Measurements from ENCODE around the gene FMNL3. TPM values are rescaled to one million over a fixed set of nuclear protein-coding genes. Genes with fewer than 3 reads are reported as not detected.

The FMNL3 gene
- total RNA-seq, 4 donors from 2014 or later, result 9.6 to 14.6 (median 12.8) TPM

DNA sequence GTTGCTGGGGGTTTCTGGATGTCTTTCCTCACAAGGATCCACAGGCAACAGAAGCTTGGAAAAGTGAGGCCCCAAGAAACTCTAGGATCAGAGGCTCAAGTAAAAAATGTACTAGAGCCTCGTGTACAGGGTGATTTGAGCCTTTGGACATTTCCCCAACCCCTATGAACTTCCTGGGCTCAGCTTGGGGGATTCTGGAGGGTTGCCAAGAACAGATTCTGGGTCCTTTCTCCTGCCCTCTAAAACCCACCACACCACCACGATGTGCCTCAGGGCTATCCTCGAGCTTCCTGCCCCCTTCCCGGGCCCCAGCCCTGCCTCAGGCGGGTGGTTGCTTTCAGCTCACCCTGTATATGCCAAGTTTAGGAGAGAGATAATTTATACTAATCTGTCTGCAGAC, 102.3 kb downstream of the FMNL3 start:
- peaks cover 0 to 8% (median 0%) of the 10 kb centered on the region in 4 donors for H3K36me3 ChIP-seq
- intact Hi-C loops (cut with DNase I), result no loop called here
- WGBS, result 48% methylated on average over 5 of the region's 5 CpGs

GRCh38 chr12:49603721-49604120, 103.5 kb downstream of the FMNL3 start:
- Histone ChIP-seq H3K27ac (replicated peaks in 1 of 4) (no peak overlapping the region), H3K4me1 (no peaks in the 10 kb centered on the region), H3K9me3 (no peaks in the 10 kb centered on the region), H3K36me3 (peaks cover 0 to 12% (median 0%) of the 10 kb centered on the region in 4 donors), H3K27me3 (no peaks in the 10 kb centered on the region), H3K4me3 (no peak overlapping the region)
- WGBS, result 93% methylated on average over 1 of the region's 1 CpG
- intact Hi-C loops (cut with DNase I), result no loop called here
- TF ChIP-seq POLR2A (IDR thresholded peaks at IDR 0.05; ENCODE audit: low read depth) (no peak), CTCF (IDR thresholded peaks at IDR 0.05) (no peak)
- no peak for DNase-seq (ENCODE audit: extremely low spot score)

More for the DNA sequence above, 102.3 kb downstream of the FMNL3 start:
- Histone ChIP-seq H3K9me3 (no peaks in the 10 kb centered on the region), H3K27me3 (no peaks in the 10 kb centered on the region), H3K4me3 (no peak overlapping the region), H3K27ac (replicated peaks in 1 of 4) (no peak overlapping the region), H3K4me1 (no peaks in the 10 kb centered on the region)
- DNase-seq (ENCODE audit: extremely low spot score), result no peak
- TF ChIP-seq EP300 (IDR thresholded peaks at IDR 0.05) (no peak), CTCF (IDR thresholded peaks at IDR 0.05) (no peak), POLR2A (IDR thresholded peaks at IDR 0.05; ENCODE audit: low read depth) (no peak), POLR2AphosphoS5 (IDR thresholded peaks at IDR 0.05) (no peak)

DNA sequence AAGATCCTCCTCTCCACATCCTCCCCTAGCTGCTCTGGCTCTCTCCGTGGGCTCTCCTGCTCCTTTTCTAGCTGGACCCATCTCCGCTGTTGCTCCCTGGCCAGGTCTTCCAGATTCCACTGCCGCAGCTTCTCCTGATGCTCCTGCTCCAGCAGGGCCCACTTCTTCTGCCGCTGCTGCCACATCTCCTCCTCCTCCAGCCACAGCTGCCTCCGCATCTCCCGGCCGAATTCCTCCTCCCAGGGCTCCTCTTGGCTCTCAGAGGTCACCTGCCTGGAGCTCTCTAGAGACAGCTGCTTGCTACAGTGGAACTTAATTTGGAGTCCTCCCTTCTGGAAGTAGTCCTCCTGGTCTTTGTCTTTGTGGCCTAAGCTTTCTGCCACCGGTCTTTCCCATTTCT, 107.2 kb downstream of the FMNL3 start:
- DNase-seq (ENCODE audit: extremely low spot score), result no peak
- H3K36me3 ChIP-seq, result peaks cover 0 to 17% (median 2%) of the 10 kb centered on the region in 4 donors
- no peak overlapping the region for H3K4me3 ChIP-seq
- H3K27ac ChIP-seq (replicated peaks in 1 of 4), result no peak overlapping the region
- 96% methylated on average over 8 of the region's 8 CpGs for WGBS
- intact Hi-C loops (cut with DNase I), result no loop called here
- H3K9me3 ChIP-seq, result no peaks in the 10 kb centered on the region
- H3K4me1 ChIP-seq, result no peaks in the 10 kb centered on the region
- no peaks in the 10 kb centered on the region for H3K27me3 ChIP-seq
- TF ChIP-seq EP300 (IDR thresholded peaks at IDR 0.05), result no peak
- TF ChIP-seq POLR2A (IDR thresholded peaks at IDR 0.05; ENCODE audit: low read depth), result no peak
- no peak for TF ChIP-seq POLR2AphosphoS5 (IDR thresholded peaks at IDR 0.05)
- TF ChIP-seq CTCF (IDR thresholded peaks at IDR 0.05), result no peak

- 85% methylated on average over 10 of the region's 10 CpGs for WGBS
- Histone ChIP-seq H3K27ac (replicated peaks in 1 of 4) (no peak overlapping the region), H3K4me1 (no peaks in the 10 kb centered on the region), H3K4me3 (no peak overlapping the region), H3K27me3 (no peaks in the 10 kb centered on the region), H3K9me3 (no peaks in the 10 kb centered on the region), H3K36me3 (peaks cover 0 to 17% (median 2%) of the 10 kb centered on the region in 4 donors)
- TF ChIP-seq CTCF (IDR thresholded peaks at IDR 0.05) (no peak), POLR2A (IDR thresholded peaks at IDR 0.05; ENCODE audit: low read depth) (no peak), EP300 (IDR thresholded peaks at IDR 0.05) (no peak), POLR2AphosphoS5 (IDR thresholded peaks at IDR 0.05) (no peak)
- intact Hi-C loops (cut with DNase I), result no loop called here
- DNase-seq (ENCODE audit: extremely low spot score), result no peak
Measured at GRCh38 chr12:49598527-49598926, 108.7 kb downstream of the FMNL3 start.

Data from esophagus muscularis mucosa (tissue), 4 donors.